GM12878 (cell line): Measurements from ENCODE around the gene SFXN4. TPM values are rescaled to one million over a fixed set of nuclear protein-coding genes. Genes with fewer than 3 reads are reported as not detected.

ENCODE experiments used
- ATAC-seq: fragments of 200-7000 bp; cut with Tn5 transposase; 3 replicates; pipeline ENCODE4 v1.9.1; 2020; ENCODE audit warnings: mild to moderate bottlenecking, moderate library complexity
- BruUV-seq: library from RNA; stranded (reverse); fragments of 400-500 nt; replicated peaks from 2 replicates; lab custom pipeline; 2021; lab: Mats Ljungman, UMichigan
- CTCF ChIA-PET: fragments of 300-600 bp; sonication (Branson Sonifier 250); formaldehyde crosslinking; extraction: SDS; loops from one replicate; lab custom pipeline; 2021; ENCODE audit warnings: inconsistent platforms; lab: Yijun Ruan, JAX
- POLR2A ChIA-PET: fragments of 350-600 bp; formaldehyde crosslinking; extraction: SDS; loops from one replicate; lab custom pipeline; 2021; ENCODE audit warnings: inconsistent platforms; lab: Charles Lee
- RAD21 ChIA-PET: fragments of 300-600 bp; sonication (Branson Sonifier 250); formaldehyde crosslinking; loops from one replicate; lab custom pipeline; 2023; ENCODE audit warnings: antibody characterized with exemption; ENCODE audit not compliant: unreplicated experiment; lab: Charles Lee
- SMC1A ChIA-PET: fragments of 300-600 bp; sonication (Branson Sonifier 250); formaldehyde crosslinking; loops from one replicate; lab custom pipeline; 2023; ENCODE audit not compliant: unreplicated experiment, uncharacterized antibody; lab: Charles Lee
- DNase-seq: peaks from one replicate; pipeline ENCODE4 v3.0.0-alpha.2; 2011; ENCODE audit warnings: low read depth, low spot score
- FAIRE-seq: peaks from 3 replicates; lab custom pipeline; 2011; peaks lifted over from hg19 to GRCh38; lab: Jason Lieb, UNC
- H2AFZ ChIP-seq: 2 replicates; pipeline ENCODE4 v1.6.0; 2011; ENCODE audit warnings: low read depth, low read length, control low read depth; ENCODE audit not compliant: control insufficient read depth
- H3K27ac ChIP-seq: 2 replicates; pipeline ENCODE4 v1.5.1; 2011; ENCODE audit warnings: control low read depth; ENCODE audit not compliant: control insufficient read depth, insufficient read depth
- H3K27me3 ChIP-seq, 2 experiments: replicated peaks in 1 of 2; 2 replicates each; pipeline versions ENCODE4 v1.6.0 to v1.6.1; 2011; ENCODE audit warnings: low read length in 1 of 2; ENCODE audit not compliant: control insufficient read depth in 2 of 2, insufficient read depth in 2 of 2
- H3K36me3 ChIP-seq, 2 experiments: 2 replicates each; pipeline ENCODE4 v1.5.1; 2011; ENCODE audit warnings: low read length in 1 of 2; ENCODE audit not compliant: control insufficient read depth in 2 of 2, insufficient read depth in 2 of 2
- H3K4me1 ChIP-seq: 2 replicates; pipeline ENCODE4 v1.6.1; 2011; ENCODE audit warnings: mild to moderate bottlenecking, low read length, moderate library complexity, mixed read lengths; ENCODE audit not compliant: control insufficient read depth, insufficient read depth
- H3K4me2 ChIP-seq: 2 replicates; pipeline ENCODE4 v1.6.0; 2011; ENCODE audit warnings: control low read depth; ENCODE audit not compliant: control insufficient read depth, insufficient read depth
- H3K4me3 ChIP-seq: fragments of 200-600 bp; sonication (generic); 2 replicates; pipeline ENCODE4 v1.5.1; 2016
- H3K79me2 ChIP-seq: 2 replicates; pipeline ENCODE4 v1.6.0; 2011; ENCODE audit warnings: low read length; ENCODE audit not compliant: control insufficient read depth, insufficient read depth
- H3K9ac ChIP-seq: 2 replicates; pipeline ENCODE4 v1.8.0; 2011; ENCODE audit warnings: low read length, control low read depth, mixed read lengths; ENCODE audit not compliant: control insufficient read depth, insufficient read depth
- H3K9me3 ChIP-seq: replicated peaks from 3 replicates; pipeline ENCODE4 v1.5.1; 2011; ENCODE audit warnings: mild to moderate bottlenecking, low read length; ENCODE audit not compliant: control insufficient read depth, insufficient read depth
- H4K20me1 ChIP-seq: 2 replicates; pipeline ENCODE4 v1.6.0; 2011; ENCODE audit not compliant: control insufficient read depth, insufficient read depth
- E2F4 ChIP-seq: IDR thresholded peaks from 2 replicates; pipeline ENCODE4 v1.6.1; 2012; ENCODE audit warnings: low read depth, low read length, improper control_type of control experiment
- HCFC1 ChIP-seq: fragments of 150-350 bp; IDR thresholded peaks from 2 replicates; pipeline ENCODE4 v1.6.1; 2014; ENCODE audit warnings: low read length
- KAT2A ChIP-seq: conservative IDR thresholded peaks from 2 replicates; pipeline ENCODE4 v1.6.1; 2011; ENCODE audit warnings: low read depth, low read length; ENCODE audit not compliant: control insufficient read depth
- PBX3 ChIP-seq: IDR thresholded peaks from 2 replicates; pipeline ENCODE4 v1.6.1; 2011; ENCODE audit warnings: mild to moderate bottlenecking, low read depth, low read length, moderate library complexity; ENCODE audit not compliant: insufficient replicate concordance
- RFX5 ChIP-seq: IDR thresholded peaks from 2 replicates; pipeline ENCODE4 v1.6.1; 2011; ENCODE audit warnings: low read depth, low read length, improper control_type of control experiment
- SMAD5 ChIP-seq: IDR thresholded peaks from 2 replicates; pipeline ENCODE4 v1.6.1; 2016; ENCODE audit warnings: antibody characterized with exemption, low read depth
- SPI1 ChIP-seq: IDR thresholded peaks from 2 replicates; pipeline ENCODE4 v1.6.1; 2011; ENCODE audit warnings: low read depth, mild to moderate bottlenecking, low read length, moderate library complexity, borderline replicate concordance; ENCODE audit not compliant: insufficient read depth
- STAT1 ChIP-seq: fragments of 450-650 bp; conservative IDR thresholded peaks from 2 replicates; pipeline ENCODE4 v1.6.1; 2014; ENCODE audit warnings: antibody characterized with exemption, mild to moderate bottlenecking
- SUPT20H ChIP-seq: IDR thresholded peaks from 2 replicates; pipeline ENCODE4 v1.6.1; 2011; ENCODE audit warnings: low read depth, mild to moderate bottlenecking, low read length, moderate library complexity, borderline replicate concordance; ENCODE audit not compliant: control insufficient read depth
- TBL1XR1 ChIP-seq: IDR thresholded peaks from 2 replicates; pipeline ENCODE4 v1.6.1; 2012; ENCODE audit warnings: low read depth, low read length, improper control_type of control experiment
- WRNIP1 ChIP-seq: IDR thresholded peaks from 2 replicates; pipeline ENCODE4 v1.6.1; 2011; ENCODE audit warnings: low read depth, low read length, improper control_type of control experiment, borderline replicate concordance
- WGBS: methylation state at CpG from one replicate; pipeline ENCODE4 v1.1.6; 2016; ENCODE audit warnings: low lambda C conversion rate; ENCODE audit not compliant: insufficient replicate concordance, insufficient coverage; ENCODE audit errors: missing lambda C conversion rate; 5-methylcytosine and 5-hydroxymethylcytosine counted together
- in situ Hi-C: fragments of 300-500 bp; cut with MboI; formaldehyde crosslinking; loops from 9 replicates; pipeline ENCODE4 v1.14.3; 2018; ENCODE audit warnings: mixed read lengths
- intact Hi-C: fragments of 100-400 bp; cut with micrococcal nuclease; formaldehyde crosslinking; loops from one replicate; pipeline ENCODE4 v1.14.2; 2022; ENCODE audit not compliant: unreplicated experiment
- polyA plus RNA-seq, 11 experiments: library from polyadenylated mRNA; depleted of rRNA in 4 of 11; unstranded in 6 of 11; stranded (reverse) in 5 of 11; fragments of >200 nt; fragmentation: Nextera tagmentation in 4 of 11; fragmentation: Illumina TruSeq in 1 of 11; extraction: Ambion mirVana in 4 of 11; extraction: Trizol in 1 of 11; gene quantifications; 1 replicate in 1 of 11; 2 replicates in 10 of 11; pipeline versions ENCODE4 v1.2.1 to v1.2.3, GENCODE V29; 2011 to 2016; ENCODE audit warnings: inconsistent platforms in 2 of 11, missing spikeins in 2 of 11, low read depth in 1 of 11
- total RNA-seq, 4 experiments: library from RNA; depleted of rRNA in 3 of 4; stranded (reverse); fragments of >200 nt in 3 of 4; fragmentation: Illumina TruSeq in 1 of 4; extraction: Trizol in 1 of 4; gene quantifications; 2 replicates each; pipeline versions ENCODE4 v1.2.1 to v1.2.3, GENCODE V29; 2013 to 2021

The SFXN4 gene
- total and polyA plus RNA-seq, 10 of the 15 experiments (the other 5 are each of a cell fraction or from before 2014, with no cell fraction given) = 40.7 to 111 (median 48.8) TPM

GRCh38 chr10:119203006-119203405 lies 37.5 kb upstream of the SFXN4 start (continued):
- TF ChIP-seq E2F4 (no peak), SPI1 (no peak)

GRCh38 chr10:119201233-119201632 lies 35.7 kb upstream of the SFXN4 start:
- ChIA-PET RAD21 (interaction anchor here (2.6 kb wide), 1 partner anchor 243 kb away, joined by 42 read pairs; no protein-coding TSS in a partner anchor), POLR2A (no interaction called here)
- no peak for TF ChIP-seq RFX5
- no peak for TF ChIP-seq STAT1
- TF ChIP-seq KAT2A = no peak
- TF ChIP-seq HCFC1 = no peak
- no peak for TF ChIP-seq WRNIP1
- TF ChIP-seq PBX3 = no peak
- TF ChIP-seq SUPT20H = no peak
- TF ChIP-seq SMAD5 = no peak
- TF ChIP-seq TBL1XR1 = no peak
- TF ChIP-seq, all 136 proteins: peak for 0
- CTCF ChIA-PET = interaction anchor here (0.9 to 7.4 kb wide), 5 partner anchors 31 to 348 kb away, joined by 4 to 89 read pairs (median 6); partner anchors contain the start of gene RGS10
- H3K79me2 ChIP-seq = no peaks in the 10 kb centered on the region
- WGBS = 60% methylated on average over 1 of the region's 1 CpG
- DNase-seq (no peak), ATAC-seq (no peak), FAIRE-seq (no peak)
- no peaks in the 10 kb centered on the region for H3K36me3 ChIP-seq
- no peaks in the 10 kb centered on the region for H4K20me1 ChIP-seq
- in situ Hi-C loops (no loop called here), intact Hi-C loops (no loop called here)
- no peak overlapping the region for H3K4me2 ChIP-seq
- SMC1A ChIA-PET = interaction anchor here (1.0 to 4.6 kb wide), 4 partner anchors 11 to 277 kb away, joined by 3 to 22 read pairs (median 4); no protein-coding TSS in a partner anchor
- H3K27ac ChIP-seq = no peak overlapping the region
- H3K4me1 ChIP-seq = peaks cover 5% of the 10 kb centered on the region
- no peak overlapping the region for H3K4me3 ChIP-seq
- H3K27me3 ChIP-seq = no peaks in the 10 kb centered on the region
- H3K9ac ChIP-seq = no peak overlapping the region
- H2AFZ ChIP-seq = no peak overlapping the region
- no TSS peak for BruUV-seq
- H3K9me3 ChIP-seq = no peaks in the 10 kb centered on the region
